Erythroblast (primary cell): ENCODE data around the gene ABCA13.

Source experiments
- GATA1 ChIP-seq: IDR thresholded peaks from 2 replicates; pipeline ENCODE4 v1.6.1; 2011; ENCODE audit warnings: low read depth, mild to moderate bottlenecking, control low read depth, low read length, moderate library complexity
- POLR2A ChIP-seq: IDR thresholded peaks from 2 replicates; pipeline ENCODE4 v1.6.1; 2011; ENCODE audit warnings: mild to moderate bottlenecking, low read length

- TF ChIP-seq POLR2A (no peak), GATA1 (no peak)
These were observed 455.9 kb downstream of the ABCA13 start for GRCh38 chr7:48627164-48627563.
